GM19193 (cell line): ENCODE data around the gene ZNF185.

ENCODE experiments used
- POLR2A ChIP-seq: IDR thresholded peaks from 4 replicates; pipeline ENCODE4 v1.6.1; 2011; ENCODE audit not compliant: insufficient read depth, insufficient read length; ENCODE audit errors: extremely low read depth

The ZNF185 gene

DNA sequence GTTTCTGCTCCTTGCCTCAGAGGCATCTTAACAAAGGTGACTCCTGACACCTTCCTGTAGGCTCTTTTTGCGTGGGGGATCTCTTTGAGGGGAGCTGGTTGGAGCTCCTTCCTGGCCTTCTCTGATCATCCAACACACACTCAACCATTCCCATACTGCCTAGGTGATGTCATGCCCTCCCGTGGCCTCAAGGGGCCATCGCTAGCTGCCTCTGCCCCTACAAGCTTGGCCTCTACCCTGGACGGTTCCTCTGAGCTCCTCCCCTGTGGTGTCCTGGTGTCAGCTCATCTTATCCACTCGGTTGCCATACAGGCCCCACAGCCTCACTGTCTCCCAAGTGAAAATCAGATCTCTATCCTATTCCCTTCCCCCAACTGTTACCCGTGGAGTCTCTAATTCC, 13.7 kb upstream of the ZNF185 start:
- no peak for TF ChIP-seq POLR2A

DNA sequence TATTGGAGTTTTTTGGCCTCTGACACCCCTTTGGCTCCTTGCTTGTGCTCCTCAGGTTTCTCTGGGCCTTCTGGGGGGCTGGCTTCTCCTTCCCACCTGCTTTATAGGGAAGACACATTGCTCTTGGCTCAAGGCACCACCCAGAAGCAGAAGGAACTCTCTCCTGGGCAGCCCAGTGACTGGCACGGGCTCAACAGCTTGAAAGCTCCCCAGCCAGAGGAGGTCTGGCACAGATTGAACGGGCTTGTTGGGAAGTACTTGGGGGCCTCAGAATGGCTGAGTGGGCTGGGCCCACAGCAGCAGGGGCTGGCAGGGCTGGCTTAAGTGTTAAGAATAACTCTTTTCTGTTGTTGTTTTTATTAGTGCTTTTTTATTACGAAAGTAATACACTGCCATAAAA, 11.2 kb upstream of the ZNF185 start:
- TF ChIP-seq POLR2A, result no peak

DNA sequence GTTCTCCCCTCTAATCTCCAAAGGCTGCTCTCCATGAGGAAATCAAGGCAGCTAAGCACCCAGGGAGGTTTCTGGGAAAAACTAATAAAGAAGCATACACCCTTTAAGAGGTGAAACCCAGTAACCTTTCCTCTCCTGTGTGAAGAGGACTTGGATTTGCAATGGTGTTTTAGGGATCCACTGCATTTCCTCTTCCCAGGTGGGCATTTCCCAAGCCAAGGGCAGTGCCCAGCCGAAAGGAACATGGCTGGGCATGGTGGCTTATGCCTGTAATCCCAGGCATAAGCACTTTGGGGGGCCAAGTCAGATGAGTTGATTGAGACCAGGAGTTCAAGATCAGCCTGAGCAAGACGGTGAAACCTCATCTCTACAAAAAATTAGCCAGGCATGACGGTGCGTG, 5.4 kb upstream of the ZNF185 start:
- no peak for TF ChIP-seq POLR2A

DNA sequence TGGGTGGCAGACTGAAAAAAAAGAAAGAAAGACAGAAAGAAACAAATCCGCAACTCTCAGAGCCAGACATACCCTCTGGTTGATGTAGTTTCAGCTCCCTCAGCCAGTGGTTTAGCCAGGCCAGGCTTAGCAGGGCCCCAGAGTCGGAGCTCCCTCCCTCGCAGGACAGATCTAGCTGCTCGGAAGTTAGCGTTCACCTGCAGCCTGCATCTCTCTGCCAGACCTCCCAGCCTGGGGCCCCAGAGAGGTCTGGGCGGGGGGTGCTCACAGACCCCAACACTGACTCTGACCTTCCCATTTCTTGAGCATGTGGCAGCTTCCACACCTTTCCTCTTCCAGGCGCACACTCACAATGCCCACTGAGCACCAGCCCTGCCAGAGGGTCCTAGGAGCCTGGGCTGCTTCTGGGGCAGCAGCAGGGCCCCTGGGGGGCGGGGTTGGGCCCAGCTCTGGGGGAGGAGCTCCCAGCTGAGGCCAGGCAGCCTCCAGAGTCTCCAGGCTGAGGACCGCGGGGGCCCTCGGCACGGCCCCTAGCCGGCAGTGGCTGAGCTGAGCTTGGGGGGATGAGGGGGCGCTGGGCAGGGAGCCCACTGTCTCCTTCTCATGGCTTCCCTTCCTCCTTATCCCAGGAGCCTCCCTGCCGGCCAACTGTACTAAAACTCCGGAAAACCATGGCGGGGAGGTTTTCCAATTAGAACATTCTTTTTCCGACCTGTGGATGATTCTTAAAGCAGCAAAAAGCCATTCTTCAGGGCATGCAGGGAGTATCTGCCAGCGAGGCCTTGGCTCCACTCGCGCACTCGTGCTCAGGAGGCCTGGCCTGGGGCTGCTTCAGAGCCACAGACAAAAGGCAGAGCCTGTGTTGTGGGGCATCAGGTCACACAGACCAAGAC, 4.6 kb upstream of the ZNF185 start:
- TF ChIP-seq POLR2A, result no peak

DNA sequence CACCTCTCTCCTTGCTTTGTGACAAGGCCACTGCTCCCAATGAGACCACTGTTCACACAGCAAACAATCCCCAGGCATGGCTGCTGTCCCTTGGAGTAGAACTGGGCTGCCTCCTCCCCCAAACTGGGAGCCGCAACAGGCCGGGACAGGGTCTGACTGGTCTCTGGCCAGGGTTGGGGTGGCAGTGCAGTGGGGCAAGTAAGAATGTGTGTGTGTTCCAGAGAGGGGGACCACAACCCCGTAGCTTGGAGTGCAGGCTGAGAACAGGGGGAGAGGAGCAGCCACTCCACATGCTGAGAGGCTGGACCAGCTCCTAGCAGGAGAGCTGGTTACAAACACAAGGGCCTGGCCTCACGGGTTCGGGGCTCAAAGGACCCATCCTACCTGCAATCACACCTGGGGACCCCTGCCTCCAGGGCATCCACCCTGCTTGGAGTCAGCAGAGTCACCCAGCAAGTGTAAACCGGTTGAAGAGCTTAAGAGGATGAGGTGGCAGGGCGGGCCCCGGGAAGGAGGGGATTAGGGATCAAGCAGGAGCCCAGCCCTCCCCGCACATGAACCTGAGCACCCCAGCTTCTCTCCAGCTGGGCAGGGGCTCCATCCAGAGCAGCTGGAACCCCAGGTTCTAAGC, 3.8 kb upstream of the ZNF185 start:
- TF ChIP-seq POLR2A, result no peak

DNA sequence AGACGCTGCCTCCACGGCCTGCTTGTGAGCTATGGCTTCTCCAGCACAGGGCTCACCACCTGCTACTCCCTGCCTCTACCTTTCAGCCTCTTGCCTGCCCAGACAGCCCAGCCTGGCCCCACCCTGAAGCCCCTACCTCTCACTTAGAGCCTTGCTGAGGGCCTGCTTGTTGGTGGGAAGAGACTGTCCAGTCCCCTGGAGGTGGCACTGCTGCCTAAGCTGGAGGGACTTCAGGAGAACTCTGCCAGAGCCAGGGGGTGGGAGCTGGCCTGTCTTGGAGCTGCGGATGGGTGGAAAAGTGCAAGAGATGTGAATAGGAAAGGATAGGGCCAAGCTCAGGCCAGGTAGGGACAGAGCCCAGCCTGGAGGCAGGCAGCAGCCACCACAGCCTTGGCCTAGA, 2.7 kb upstream of the ZNF185 start:
- TF ChIP-seq POLR2A, result no peak

DNA sequence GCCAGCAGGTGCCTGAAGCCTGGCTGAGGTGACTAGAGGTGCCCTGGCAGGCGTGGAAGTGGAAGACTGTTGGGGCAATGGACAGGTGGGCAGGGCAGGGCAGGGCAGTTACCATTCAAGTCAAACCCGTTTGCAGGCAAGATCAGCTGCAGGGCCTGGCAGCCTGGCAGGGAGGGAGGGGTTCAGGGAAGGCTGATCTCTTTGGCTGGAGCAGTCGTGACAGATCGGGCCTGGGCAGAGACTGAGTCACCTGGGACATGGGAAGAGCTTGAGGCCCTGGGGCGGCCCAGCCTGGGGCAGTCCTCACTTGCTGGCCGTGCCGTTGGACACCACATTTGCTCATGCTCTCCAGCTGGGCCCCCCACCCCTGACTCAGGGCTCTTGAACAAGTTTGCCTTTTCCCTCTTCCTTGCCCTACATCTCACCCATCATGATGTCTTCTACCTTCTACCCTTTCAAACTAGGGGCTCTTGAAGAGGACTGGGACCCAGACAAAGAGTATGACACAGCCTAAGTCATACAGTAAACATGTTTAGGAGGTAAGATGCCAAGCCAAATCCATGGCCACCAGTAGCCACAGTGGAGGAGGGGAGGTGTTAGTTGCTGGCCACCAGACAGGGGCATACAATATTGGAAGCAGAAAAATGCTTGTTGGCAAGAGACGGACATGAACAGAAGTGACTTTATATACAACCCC, 2.0 kb upstream of the ZNF185 start:
- no peak for TF ChIP-seq POLR2A

DNA sequence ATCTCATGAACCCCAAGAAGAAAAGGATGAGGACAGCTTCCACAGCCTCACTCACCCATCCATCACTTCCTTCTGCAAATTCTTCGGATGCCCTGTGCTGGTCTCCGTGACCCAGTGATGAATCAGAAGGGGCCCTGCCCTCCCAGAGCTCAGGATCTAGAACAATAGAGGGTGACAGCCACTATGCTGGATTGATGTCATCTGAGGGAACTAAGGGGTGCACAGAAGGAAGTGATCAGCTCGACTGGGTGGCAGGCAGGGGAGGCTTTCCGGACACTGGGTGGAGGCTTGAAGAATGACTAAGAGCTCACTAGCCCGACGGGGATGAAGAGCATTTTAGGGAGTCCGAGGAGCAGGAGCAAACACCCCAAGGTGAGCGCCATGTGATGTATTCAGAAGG, 1.4 kb upstream of the ZNF185 start:
- no peak for TF ChIP-seq POLR2A

DNA sequence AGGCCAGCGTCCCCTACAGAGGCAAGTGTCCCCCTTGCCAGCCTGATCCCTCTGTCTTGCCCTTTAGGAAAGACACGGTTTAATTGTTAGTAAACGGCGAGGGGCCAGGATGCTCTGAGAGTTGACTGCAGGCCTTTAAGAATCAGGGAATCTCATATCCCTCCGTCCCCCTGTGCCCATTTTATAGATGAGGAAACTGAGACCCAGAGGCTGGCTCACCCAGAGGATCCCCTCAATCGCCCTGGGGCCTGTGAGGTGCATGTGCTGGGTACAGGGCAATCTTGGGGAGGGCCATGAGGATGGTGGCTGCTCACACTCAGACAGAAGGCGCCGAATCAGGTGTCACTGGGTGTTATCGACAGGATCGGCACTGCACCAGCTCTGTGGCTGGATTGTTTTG, 575 bp downstream of the ZNF185 start:
- no peak for TF ChIP-seq POLR2A

DNA sequence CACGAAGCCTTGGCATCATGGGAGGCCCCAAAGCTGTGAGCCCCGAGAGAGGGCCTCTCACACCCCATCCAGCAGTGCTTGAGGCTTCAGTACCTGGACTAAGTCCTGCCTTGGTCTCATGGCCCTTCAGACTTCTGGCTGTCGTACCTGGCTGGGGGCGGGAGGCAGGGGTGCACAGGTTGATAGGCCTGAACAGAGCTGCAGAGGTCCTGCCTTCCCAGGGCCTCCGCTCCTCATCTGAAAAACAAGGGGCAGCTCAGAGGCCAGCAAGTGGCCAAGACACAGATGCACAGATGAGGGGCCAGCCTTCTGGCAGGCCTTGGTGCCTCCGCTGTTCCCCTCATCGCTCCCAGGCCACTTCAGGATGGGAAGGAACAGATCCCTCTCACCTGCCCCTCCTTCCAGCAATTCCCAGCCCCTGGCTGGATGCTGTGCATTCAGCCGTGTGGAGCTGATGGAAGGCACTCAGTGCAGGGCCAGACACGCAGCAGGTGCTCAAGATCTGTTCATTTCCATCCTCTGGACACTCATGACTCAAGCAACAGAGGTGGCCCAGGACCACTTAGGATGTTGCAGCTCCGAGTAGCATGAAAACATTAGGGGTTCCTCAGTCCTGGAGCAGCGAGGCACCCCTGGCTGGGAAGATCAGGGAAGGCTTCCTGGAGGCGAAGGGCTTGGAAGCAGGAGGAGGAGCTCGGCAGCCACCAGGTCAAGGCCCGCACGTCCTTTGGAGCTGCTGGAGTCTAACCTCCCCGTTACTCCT, 1.4 kb downstream of the ZNF185 start:
- TF ChIP-seq POLR2A, result no peak

DNA sequence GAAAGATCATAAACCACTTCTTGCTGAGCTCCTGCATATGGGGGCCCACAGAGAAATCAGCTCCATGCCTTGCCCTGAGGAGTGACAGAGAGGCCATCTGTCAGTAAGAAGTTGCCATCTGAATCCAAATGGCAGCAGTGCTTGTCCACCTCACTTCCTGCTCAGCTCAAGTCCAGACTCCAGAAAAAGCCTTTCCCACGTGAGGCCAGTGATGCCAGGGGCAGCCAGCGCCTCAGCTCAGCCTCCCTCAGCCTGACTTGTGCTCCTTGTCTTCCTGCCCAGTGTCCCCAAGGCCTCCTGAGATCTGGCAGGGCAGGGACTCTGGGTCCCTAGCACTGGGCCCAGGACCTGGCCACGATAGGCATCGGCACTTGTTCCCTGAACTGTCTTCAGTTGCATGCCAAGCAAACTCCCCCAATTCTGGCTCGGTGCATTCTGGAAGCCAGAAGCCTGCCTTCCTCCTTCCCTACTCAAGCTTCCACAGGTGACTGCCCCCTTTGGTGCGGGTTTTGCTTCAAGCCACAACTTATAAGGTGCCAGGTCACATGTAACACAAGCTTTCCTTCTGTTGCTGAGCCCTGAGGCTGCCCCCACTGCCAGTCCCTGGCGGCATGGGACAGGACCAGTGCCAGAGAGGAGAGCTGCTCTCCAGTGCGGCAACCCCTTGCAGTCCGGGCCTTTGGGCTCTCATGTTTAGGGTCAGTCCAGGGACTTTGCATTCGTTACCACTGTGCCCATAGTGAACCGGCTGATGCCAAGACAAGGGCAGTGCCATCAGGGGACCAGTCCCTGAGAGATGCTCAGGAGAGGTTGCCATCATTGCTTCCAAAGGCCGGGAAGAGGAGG, 2.2 kb downstream of the ZNF185 start:
- TF ChIP-seq POLR2A, result no peak

DNA sequence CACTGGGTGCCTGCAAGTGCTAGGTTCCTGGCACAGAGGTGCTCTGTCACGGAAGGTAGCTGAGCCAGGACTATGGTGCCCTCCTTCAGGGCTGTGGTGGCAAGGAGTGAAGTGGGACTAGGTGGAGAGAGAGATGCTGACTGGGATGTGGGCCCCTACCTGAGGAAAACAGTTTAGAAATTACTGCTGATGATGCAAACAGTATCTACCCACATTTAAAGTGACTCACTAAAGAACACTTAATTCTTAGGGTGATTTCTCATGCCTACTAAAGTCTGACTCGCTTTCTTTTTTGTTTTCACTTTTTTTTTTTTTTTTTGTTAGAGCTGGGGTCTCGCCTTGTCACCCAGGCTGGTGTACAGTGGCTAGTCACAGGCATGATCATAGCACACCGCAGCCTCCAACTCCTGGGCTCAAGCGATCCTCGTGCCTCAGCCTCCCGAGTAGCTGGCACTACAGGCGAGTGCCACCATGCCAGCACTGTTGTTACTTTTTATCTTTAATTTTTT, 3.1 kb downstream of the ZNF185 start:
- TF ChIP-seq POLR2A, result no peak

DNA sequence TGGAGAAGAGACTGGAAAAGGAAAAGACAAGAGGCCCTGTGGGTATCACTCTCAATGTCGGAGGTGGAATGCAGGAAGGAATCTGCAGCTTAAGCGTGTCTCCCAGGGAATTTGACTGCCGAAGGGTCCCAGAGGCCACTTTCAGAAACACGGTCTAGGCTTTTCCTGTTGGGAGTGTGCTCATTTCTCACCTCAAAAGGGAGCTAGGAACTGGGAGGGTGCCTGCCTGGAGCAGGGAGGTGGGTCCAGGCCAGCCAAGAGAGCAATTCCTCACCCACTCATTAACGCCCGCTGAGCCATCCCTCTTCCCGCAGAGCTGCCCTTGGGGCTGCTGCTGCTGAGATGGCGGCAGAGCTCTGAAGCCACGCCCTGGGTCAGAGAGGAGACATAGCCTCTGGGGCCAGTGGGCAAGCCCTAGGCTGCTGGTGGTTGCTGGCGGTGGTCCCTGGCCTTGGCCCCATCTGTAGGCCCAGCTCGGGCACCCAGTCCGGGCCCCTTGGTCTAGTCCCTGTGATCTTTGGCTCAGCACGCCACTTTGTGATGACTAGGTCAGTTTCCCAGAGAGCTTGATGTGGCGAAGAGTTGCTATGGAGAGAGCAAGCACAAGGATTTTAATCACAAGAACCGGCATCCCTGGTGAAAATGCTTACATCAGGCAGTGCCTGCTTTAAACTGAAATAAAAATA, 4.1 kb downstream of the ZNF185 start:
- no peak for TF ChIP-seq POLR2A
